ENCODE measurements around the gene DYNLRB1.
"Not testable (repeated sequence)": the region's sequence is repeated elsewhere in the genome, so short reads cannot be mapped to it uniquely, and the experiment has no call there.

Gene DYNLRB1

GRCh38 chr20:34495916-34496315 lies 20.3 kb upstream of the DYNLRB1 start:
- peaks cover 48% of the 10 kb centered on the region for H3K36me3 Mint-ChIP-seq
- no peak overlapping the region for H3K27ac Mint-ChIP-seq
- H3K4me1 Mint-ChIP-seq (ENCODE audit: low read depth) = no peaks in the 10 kb centered on the region
- no peak overlapping the region for H3K4me3 Mint-ChIP-seq
- no peaks in the 10 kb centered on the region for H3K27me3 Mint-ChIP-seq
- H3K9me3 Mint-ChIP-seq (ENCODE audit: low read depth) = peaks cover 16% of the 10 kb centered on the region

- Mint-ChIP-seq H3K36me3 (peaks cover 49% of the 10 kb centered on the region), H3K9me3 (ENCODE audit: low read depth) (peaks cover 17% of the 10 kb centered on the region)
- H3K4me3 Mint-ChIP-seq; H3K27me3 Mint-ChIP-seq; H3K4me1 Mint-ChIP-seq (ENCODE audit: low read depth); H3K27ac Mint-ChIP-seq: not testable (repeated sequence)
These were observed 18.6 kb upstream of the DYNLRB1 start for GRCh38 chr20:34497596-34497995.

- no peak overlapping the region for H3K27ac Mint-ChIP-seq
These were observed 15.4 kb upstream of the DYNLRB1 start for GRCh38 chr20:34500823-34501222.

GRCh38 chr20:34506480-34506879 lies 9.7 kb upstream of the DYNLRB1 start:
- no peaks in the 10 kb centered on the region for H3K36me3 Mint-ChIP-seq

More at GRCh38 chr20:34500823-34501222, 15.4 kb upstream of the DYNLRB1 start:
- Mint-ChIP-seq H3K4me3 (no peak overlapping the region), H3K36me3 (peaks cover 36% of the 10 kb centered on the region), H3K27me3 (no peaks in the 10 kb centered on the region), H3K9me3 (ENCODE audit: low read depth) (peaks cover 17% of the 10 kb centered on the region), H3K4me1 (ENCODE audit: low read depth) (no peaks in the 10 kb centered on the region)

GRCh38 chr20:34507702-34508413 lies 8.4 kb upstream of the DYNLRB1 start:
- Mint-ChIP-seq H3K9me3 (ENCODE audit: low read depth) (no peaks in the 10 kb centered on the region), H3K4me3 (no peak overlapping the region), H3K27me3 (no peaks in the 10 kb centered on the region), H3K36me3 (no peaks in the 10 kb centered on the region), H3K27ac (no peak overlapping the region), H3K4me1 (ENCODE audit: low read depth) (peaks cover 2% of the 10 kb centered on the region)

More at GRCh38 chr20:34506480-34506879, 9.7 kb upstream of the DYNLRB1 start:
- H3K27me3 Mint-ChIP-seq = no peaks in the 10 kb centered on the region
- no peak overlapping the region for H3K4me3 Mint-ChIP-seq
- H3K4me1 Mint-ChIP-seq (ENCODE audit: low read depth) = peaks cover 2% of the 10 kb centered on the region
- no peaks in the 10 kb centered on the region for H3K9me3 Mint-ChIP-seq (ENCODE audit: low read depth)
- H3K27ac Mint-ChIP-seq = no peak overlapping the region

GRCh38 chr20:34510575-34510974 lies 5.6 kb upstream of the DYNLRB1 start:
- Mint-ChIP-seq H3K4me3 (no peak overlapping the region), H3K4me1 (ENCODE audit: low read depth) (peaks cover 13% of the 10 kb centered on the region), H3K36me3 (no peaks in the 10 kb centered on the region), H3K9me3 (ENCODE audit: low read depth) (no peaks in the 10 kb centered on the region), H3K27ac (peak overlapping the region; percentile 28), H3K27me3 (no peaks in the 10 kb centered on the region)

GRCh38 chr20:34511891-34512265 lies 4.3 kb upstream of the DYNLRB1 start:
- Mint-ChIP-seq H3K36me3 (no peaks in the 10 kb centered on the region), H3K27me3 (no peaks in the 10 kb centered on the region), H3K27ac (peak overlapping the region; percentile 50), H3K4me3 (no peak overlapping the region), H3K9me3 (ENCODE audit: low read depth) (no peaks in the 10 kb centered on the region), H3K4me1 (ENCODE audit: low read depth) (peaks cover 14% of the 10 kb centered on the region)

GRCh38 chr20:34512266-34512954 lies 3.8 kb upstream of the DYNLRB1 start:
- Mint-ChIP-seq H3K4me3 (no peak overlapping the region), H3K36me3 (no peaks in the 10 kb centered on the region), H3K9me3 (ENCODE audit: low read depth) (no peaks in the 10 kb centered on the region), H3K27me3 (no peaks in the 10 kb centered on the region), H3K4me1 (ENCODE audit: low read depth) (peaks cover 14% of the 10 kb centered on the region), H3K27ac (peak overlapping the region; percentile 50)

- no peak overlapping the region for H3K27ac Mint-ChIP-seq
- H3K27me3 Mint-ChIP-seq = no peaks in the 10 kb centered on the region
- H3K4me1 Mint-ChIP-seq (ENCODE audit: low read depth) = peaks cover 17% of the 10 kb centered on the region
- no peaks in the 10 kb centered on the region for H3K9me3 Mint-ChIP-seq (ENCODE audit: low read depth)
- H3K4me3 Mint-ChIP-seq = peak overlapping the region; percentile 12
- H3K36me3 Mint-ChIP-seq = no peaks in the 10 kb centered on the region
These were observed 3.2 kb upstream of the DYNLRB1 start for GRCh38 chr20:34512955-34513419.

- Mint-ChIP-seq H3K4me3 (peak overlapping the region; percentile 98), H3K4me1 (ENCODE audit: low read depth) (peaks cover 27% of the 10 kb centered on the region)
- not testable (repeated sequence) for H3K27ac Mint-ChIP-seq; H3K36me3 Mint-ChIP-seq; H3K9me3 Mint-ChIP-seq (ENCODE audit: low read depth); H3K27me3 Mint-ChIP-seq
These were observed 2.2 kb upstream of the DYNLRB1 start for GRCh38 chr20:34514034-34514433.

GRCh38 chr20:34514897-34515483 lies 1.2 kb upstream of the DYNLRB1 start:
- Mint-ChIP-seq H3K4me3 (peak overlapping the region; percentile 98), H3K4me1 (ENCODE audit: low read depth) (peaks cover 32% of the 10 kb centered on the region), H3K27me3 (no peaks in the 10 kb centered on the region), H3K9me3 (ENCODE audit: low read depth) (no peaks in the 10 kb centered on the region), H3K27ac (peak overlapping the region; percentile 96), H3K36me3 (no peaks in the 10 kb centered on the region)

GRCh38 chr20:34515484-34516246 lies 557 bp upstream of the DYNLRB1 start:
- peak overlapping the region; percentile 98 for H3K4me3 Mint-ChIP-seq
- no peaks in the 10 kb centered on the region for H3K36me3 Mint-ChIP-seq
- no peaks in the 10 kb centered on the region for H3K27me3 Mint-ChIP-seq
- no peaks in the 10 kb centered on the region for H3K9me3 Mint-ChIP-seq (ENCODE audit: low read depth)
- peaks cover 35% of the 10 kb centered on the region for H3K4me1 Mint-ChIP-seq (ENCODE audit: low read depth)
- H3K27ac Mint-ChIP-seq = peak overlapping the region; percentile 96

- Mint-ChIP-seq H3K4me1 (ENCODE audit: low read depth) (peaks cover 46% of the 10 kb centered on the region), H3K4me3 (peak overlapping the region; percentile 98), H3K27me3 (no peaks in the 10 kb centered on the region), H3K36me3 (peaks cover 3% of the 10 kb centered on the region), H3K9me3 (ENCODE audit: low read depth) (no peaks in the 10 kb centered on the region), H3K27ac (peak overlapping the region; percentile 96)
These were observed 888 bp downstream of the DYNLRB1 start for GRCh38 chr20:34517114-34517505.

- H3K27me3 Mint-ChIP-seq; H3K9me3 Mint-ChIP-seq (ENCODE audit: low read depth); H3K36me3 Mint-ChIP-seq; H3K27ac Mint-ChIP-seq: not testable (repeated sequence)
- peak overlapping the region; percentile 72 for H3K4me3 Mint-ChIP-seq
- H3K4me1 Mint-ChIP-seq (ENCODE audit: low read depth) = peaks cover 59% of the 10 kb centered on the region
These were observed 2.6 kb downstream of the DYNLRB1 start for GRCh38 chr20:34518863-34519262.

- peaks cover 54% of the 10 kb centered on the region for H3K4me1 Mint-ChIP-seq (ENCODE audit: low read depth)
- not testable (repeated sequence) for H3K36me3 Mint-ChIP-seq, H3K4me3 Mint-ChIP-seq
These were observed 3.6 kb downstream of the DYNLRB1 start for GRCh38 chr20:34519841-34520240.

More at GRCh38 chr20:34519841-34520240, 3.6 kb downstream of the DYNLRB1 start:
- H3K9me3 Mint-ChIP-seq (ENCODE audit: low read depth); H3K27me3 Mint-ChIP-seq: not testable (repeated sequence)
- H3K27ac Mint-ChIP-seq = peak overlapping the region; percentile 11
